GM23248 (cell line): Measurements from ENCODE around the gene SLC12A7.

Experiments used
- EZH2 ChIP-seq: fragments of 200-600 bp; sonication (generic); IDR thresholded peaks from 2 replicates; pipeline ENCODE4 v1.6.1; 2018; ENCODE audit warnings: antibody characterized with exemption, mild to moderate bottlenecking; ENCODE audit not compliant: insufficient read depth, poor library complexity, severe bottlenecking
- EZH2phosphoT487 ChIP-seq: fragments of 200-600 bp; sonication (generic); IDR thresholded peaks from 2 replicates; pipeline ENCODE4 v1.6.1; 2018; ENCODE audit warnings: antibody characterized with exemption, moderate library complexity, mild to moderate bottlenecking, low read depth; ENCODE audit not compliant: insufficient read depth

- TF ChIP-seq EZH2: no peak
- TF ChIP-seq EZH2phosphoT487: no peak
Observed at GRCh38 chr5:1088726-1089125, 23.1 kb downstream of the SLC12A7 start.
